HCT116 (cell line): Measurements from ENCODE around the gene MSI2. TPM values are rescaled to one million over a fixed set of nuclear protein-coding genes. Genes with fewer than 3 reads are reported as not detected.

ENCODE experiments used
- ATAC-seq: fragments of 200-7000 bp; cut with Tn5 transposase; 2 replicates; pipeline ENCODE4 v1.9.1; 2020; ENCODE audit warnings: mild to moderate bottlenecking, moderate library complexity
- BruUV-seq: library from RNA; stranded (reverse); fragments of 400-500 nt; replicated peaks from 2 replicates; lab custom pipeline; 2021; lab: Mats Ljungman, UMichigan
- CTCF ChIA-PET: fragments of 300-600 bp; sonication (Branson Sonifier 250); formaldehyde crosslinking; loops from one replicate; lab custom pipeline; 2021; ENCODE audit warnings: antibody characterized with exemption; lab: Charles Lee
- POLR2A ChIA-PET: fragments of 300-600, 350-600 bp; sonication (Branson Sonifier 250); formaldehyde crosslinking; loops from one replicate; lab custom pipeline; 2021; ENCODE audit warnings: antibody characterized with exemption; lab: Charles Lee
- RAD21 ChIA-PET, 2 experiments: fragments of 300-600 bp; sonication (Branson Sonifier 250); formaldehyde crosslinking; loops; one replicate each; lab custom pipeline; 2023; ENCODE audit warnings: low total read pairs in 2 of 2; ENCODE audit not compliant: uncharacterized antibody in 2 of 2, unreplicated experiment in 2 of 2, low non-redundant PET in 1 of 2; lab: Charles Lee
- DNase-seq: peaks from one replicate; pipeline ENCODE4 v3.0.0-alpha.2; 2010; ENCODE audit warnings: low read depth, low spot score
- H2AFZ ChIP-seq: fragments of 200-600 bp; shearing (Covaris generic), sonication (generic); 2 replicates; pipeline ENCODE4 v1.6.1; 2017; ENCODE audit warnings: low read depth, mixed run types, mixed read lengths, antibody characterized with exemption, low read length; ENCODE audit not compliant: poor library complexity, severe bottlenecking
- H3K27ac ChIP-seq: 2 replicates; pipeline ENCODE4 v1.5.1; 2012; ENCODE audit warnings: low read depth, low read length
- H3K27me3 ChIP-seq: fragments of 200-600 bp; sonication (generic); 2 replicates; pipeline ENCODE4 v1.6.1; 2016; ENCODE audit warnings: mixed run types, low read length, mixed read lengths; ENCODE audit not compliant: insufficient read depth
- H3K36me3 ChIP-seq, 2 experiments: fragments of 200-500 bp in 1 of 2; fragments of 200-600 bp in 1 of 2; sonication (Bioruptor generic) in 1 of 2; sonication (generic) in 1 of 2; 2 replicates each; pipeline versions ENCODE4 v1.5.1 to v1.6.1; 2014 to 2016; ENCODE audit warnings: low read length in 2 of 2, inconsistent platforms in 1 of 2, mixed read lengths in 1 of 2, mixed run types in 1 of 2; ENCODE audit not compliant: insufficient read depth in 2 of 2, control insufficient read depth in 1 of 2
- H3K4me1 ChIP-seq, 2 experiments: fragments of 200-600 bp in 1 of 2; sonication (generic) in 1 of 2; 2 replicates each; pipeline versions ENCODE4 v1.5.1 to v1.6.1; 2012 to 2017; ENCODE audit warnings: low read length in 2 of 2, inconsistent platforms in 1 of 2, mild to moderate bottlenecking in 1 of 2, mixed read lengths in 1 of 2, mixed run types in 1 of 2, moderate library complexity in 1 of 2; ENCODE audit not compliant: insufficient read depth in 2 of 2, control insufficient read depth in 1 of 2
- H3K4me2 ChIP-seq: fragments of 200-600 bp; sonication (generic); 2 replicates; pipeline ENCODE4 v1.6.1; 2017; ENCODE audit warnings: mixed run types, low read length, mixed read lengths
- H3K4me3 ChIP-seq, 2 experiments: fragments of 200-600 bp in 1 of 2; sonication (generic) in 1 of 2; replicated peaks in 1 of 2; 2 replicates each; pipeline ENCODE4 v1.5.1; 2011 to 2016; ENCODE audit warnings: low read length in 2 of 2, control low read depth in 1 of 2, low read depth in 1 of 2, mild to moderate bottlenecking in 1 of 2, mixed read lengths in 1 of 2, mixed run types in 1 of 2
- H3K79me2 ChIP-seq: fragments of 200-600 bp; sonication (generic); 2 replicates; pipeline ENCODE4 v1.6.1; 2017; ENCODE audit warnings: mild to moderate bottlenecking, mixed run types, low read length, moderate library complexity, mixed read lengths; ENCODE audit not compliant: insufficient read depth
- H3K9ac ChIP-seq: fragments of 200-600 bp; sonication (generic); 2 replicates; pipeline ENCODE4 v1.6.1; 2016; ENCODE audit warnings: low read length, mixed read lengths
- H3K9me2 ChIP-seq: fragments of 200-600 bp; sonication (generic), shearing (Covaris generic); 2 replicates; pipeline ENCODE4 v1.6.1; 2017; ENCODE audit warnings: mixed run types, mild to moderate bottlenecking, moderate library complexity; ENCODE audit not compliant: insufficient read depth
- H3K9me3 ChIP-seq, 2 experiments: fragments of 200-500 bp in 1 of 2; fragments of 200-600 bp in 1 of 2; sonication (Bioruptor generic) in 1 of 2; sonication (generic) in 1 of 2; 2 replicates each; pipeline ENCODE4 v1.6.1; 2014 to 2017; ENCODE audit warnings: low read length in 2 of 2, mixed read lengths in 2 of 2, inconsistent platforms in 1 of 2, low read depth in 1 of 2, mild to moderate bottlenecking in 1 of 2, mixed run types in 1 of 2, moderate library complexity in 1 of 2; ENCODE audit not compliant: control insufficient read depth in 1 of 2, insufficient read depth in 1 of 2
- H4K20me1 ChIP-seq: fragments of 200-600 bp; sonication (generic), shearing (Covaris generic); 2 replicates; pipeline ENCODE4 v1.6.1; 2017; ENCODE audit warnings: mixed run types, mild to moderate bottlenecking, moderate library complexity; ENCODE audit not compliant: insufficient read depth
- CBX3 ChIP-seq: IDR thresholded peaks from 2 replicates; pipeline ENCODE4 v1.6.1; 2012; ENCODE audit warnings: low read depth
- CEBPB ChIP-seq: IDR thresholded peaks from 2 replicates; pipeline ENCODE4 v1.6.1; 2012; ENCODE audit warnings: low read depth
- EGR1 ChIP-seq: IDR thresholded peaks from 2 replicates; pipeline ENCODE4 v1.6.1; 2012; ENCODE audit warnings: low read depth
- ELF1 ChIP-seq: IDR thresholded peaks from 2 replicates; pipeline ENCODE4 v1.6.1; 2012; ENCODE audit warnings: low read depth, borderline replicate concordance
- EZH2 ChIP-seq: fragments of 200-600 bp; sonication (generic); IDR thresholded peaks from 2 replicates; pipeline ENCODE4 v1.6.1; 2017; ENCODE audit warnings: antibody characterized with exemption, mixed run types
- JUND ChIP-seq: IDR thresholded peaks from 2 replicates; pipeline ENCODE4 v1.6.1; 2012
- RAD21 ChIP-seq: IDR thresholded peaks from 2 replicates; pipeline ENCODE4 v1.6.1; 2012; ENCODE audit warnings: low read depth, mild to moderate bottlenecking
- TCF7L2 ChIP-seq: IDR thresholded peaks from 2 replicates; pipeline ENCODE4 v1.7.0; 2011; ENCODE audit warnings: borderline replicate concordance, inconsistent platforms; ENCODE audit not compliant: insufficient read depth, insufficient read length; ENCODE audit errors: extremely low read depth
- YY1 ChIP-seq: IDR thresholded peaks from 2 replicates; pipeline ENCODE4 v1.6.1; 2011; ENCODE audit warnings: low read length, low read depth, moderate library complexity, mild to moderate bottlenecking; ENCODE audit not compliant: insufficient replicate concordance; ENCODE audit errors: extremely low read depth
- ZNF274 ChIP-seq: fragments of 200-500 bp; sonication (Bioruptor generic); IDR thresholded peaks from 2 replicates; pipeline ENCODE4 v1.6.1; 2014; ENCODE audit warnings: mild to moderate bottlenecking, low read depth, low read length, inconsistent platforms
- intact Hi-C: fragments of 100-400 bp; cut with micrococcal nuclease; formaldehyde crosslinking; loops from 2 replicates; pipeline ENCODE4 v1.10.0; 2022
- total RNA-seq: library from RNA; stranded (reverse); gene quantifications from one replicate; pipeline ENCODE4 v1.2.1, GENCODE V29; 2021; ENCODE audit not compliant: unreplicated experiment
- TF ChIP-seq, protein P1 (sequence below): IDR thresholded peaks from 2 replicates; pipeline ENCODE4 v1.6.1; 2012; ENCODE audit warnings: low read depth
- TF ChIP-seq, protein P2 (sequence below): IDR thresholded peaks from 2 replicates; pipeline ENCODE4 v1.6.1; 2011; ENCODE audit warnings: mild to moderate bottlenecking, low read length, moderate library complexity; ENCODE audit not compliant: insufficient replicate concordance; ENCODE audit errors: extremely low read depth
- TF ChIP-seq, protein P3 (sequence below): IDR thresholded peaks from 2 replicates; pipeline ENCODE4 v1.6.1; 2012
- TF ChIP-seq, protein P4 (sequence below): IDR thresholded peaks from 2 replicates; pipeline ENCODE4 v1.6.1; 2012

The MSI2 gene
- total RNA-seq, 1 experiment from 2014 or later = 137 TPM

DNA sequence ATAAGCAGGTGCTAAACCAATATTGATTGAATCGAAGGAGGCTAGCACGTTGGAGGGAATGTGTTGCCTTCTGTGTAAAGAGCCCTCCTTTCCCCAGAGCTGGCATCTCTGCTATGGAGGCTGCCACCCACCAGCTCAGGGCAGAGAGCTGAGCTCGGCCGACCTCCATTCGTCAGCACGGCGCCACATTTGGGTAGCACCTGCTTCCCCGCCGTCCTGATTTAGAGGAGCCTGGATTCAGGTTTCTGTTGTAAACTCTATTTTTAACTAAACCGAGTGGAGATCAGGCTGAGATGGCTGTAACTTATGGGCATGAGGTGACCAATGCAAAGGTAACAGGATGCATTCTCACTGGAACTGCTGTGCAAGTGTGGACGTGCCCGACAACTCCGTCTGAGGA is 316.3 kb downstream of the MSI2 start:
- H3K4me1 ChIP-seq = peaks cover 0 to 4% of the 10 kb centered on the region in 2 experiments; a peak in 1 of 4 replicates
- no peak for TF ChIP-seq EZH2
- TF ChIP-seq, protein P1, sequence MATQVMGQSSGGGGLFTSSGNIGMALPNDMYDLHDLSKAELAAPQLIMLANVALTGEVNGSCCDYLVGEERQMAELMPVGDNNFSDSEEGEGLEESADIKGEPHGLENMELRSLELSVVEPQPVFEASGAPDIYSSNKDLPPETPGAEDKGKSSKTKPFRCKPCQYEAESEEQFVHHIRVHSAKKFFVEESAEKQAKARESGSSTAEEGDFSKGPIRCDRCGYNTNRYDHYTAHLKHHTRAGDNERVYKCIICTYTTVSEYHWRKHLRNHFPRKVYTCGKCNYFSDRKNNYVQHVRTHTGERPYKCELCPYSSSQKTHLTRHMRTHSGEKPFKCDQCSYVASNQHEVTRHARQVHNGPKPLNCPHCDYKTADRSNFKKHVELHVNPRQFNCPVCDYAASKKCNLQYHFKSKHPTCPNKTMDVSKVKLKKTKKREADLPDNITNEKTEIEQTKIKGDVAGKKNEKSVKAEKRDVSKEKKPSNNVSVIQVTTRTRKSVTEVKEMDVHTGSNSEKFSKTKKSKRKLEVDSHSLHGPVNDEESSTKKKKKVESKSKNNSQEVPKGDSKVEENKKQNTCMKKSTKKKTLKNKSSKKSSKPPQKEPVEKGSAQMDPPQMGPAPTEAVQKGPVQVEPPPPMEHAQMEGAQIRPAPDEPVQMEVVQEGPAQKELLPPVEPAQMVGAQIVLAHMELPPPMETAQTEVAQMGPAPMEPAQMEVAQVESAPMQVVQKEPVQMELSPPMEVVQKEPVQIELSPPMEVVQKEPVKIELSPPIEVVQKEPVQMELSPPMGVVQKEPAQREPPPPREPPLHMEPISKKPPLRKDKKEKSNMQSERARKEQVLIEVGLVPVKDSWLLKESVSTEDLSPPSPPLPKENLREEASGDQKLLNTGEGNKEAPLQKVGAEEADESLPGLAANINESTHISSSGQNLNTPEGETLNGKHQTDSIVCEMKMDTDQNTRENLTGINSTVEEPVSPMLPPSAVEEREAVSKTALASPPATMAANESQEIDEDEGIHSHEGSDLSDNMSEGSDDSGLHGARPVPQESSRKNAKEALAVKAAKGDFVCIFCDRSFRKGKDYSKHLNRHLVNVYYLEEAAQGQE = no peak
- no peak for TF ChIP-seq JUND
- TF ChIP-seq, protein P2, sequence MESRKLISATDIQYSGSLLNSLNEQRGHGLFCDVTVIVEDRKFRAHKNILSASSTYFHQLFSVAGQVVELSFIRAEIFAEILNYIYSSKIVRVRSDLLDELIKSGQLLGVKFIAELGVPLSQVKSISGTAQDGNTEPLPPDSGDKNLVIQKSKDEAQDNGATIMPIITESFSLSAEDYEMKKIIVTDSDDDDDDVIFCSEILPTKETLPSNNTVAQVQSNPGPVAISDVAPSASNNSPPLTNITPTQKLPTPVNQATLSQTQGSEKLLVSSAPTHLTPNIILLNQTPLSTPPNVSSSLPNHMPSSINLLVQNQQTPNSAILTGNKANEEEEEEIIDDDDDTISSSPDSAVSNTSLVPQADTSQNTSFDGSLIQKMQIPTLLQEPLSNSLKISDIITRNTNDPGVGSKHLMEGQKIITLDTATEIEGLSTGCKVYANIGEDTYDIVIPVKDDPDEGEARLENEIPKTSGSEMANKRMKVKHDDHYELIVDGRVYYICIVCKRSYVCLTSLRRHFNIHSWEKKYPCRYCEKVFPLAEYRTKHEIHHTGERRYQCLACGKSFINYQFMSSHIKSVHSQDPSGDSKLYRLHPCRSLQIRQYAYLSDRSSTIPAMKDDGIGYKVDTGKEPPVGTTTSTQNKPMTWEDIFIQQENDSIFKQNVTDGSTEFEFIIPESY = no peak
- TF ChIP-seq TCF7L2 = no peak
- TF ChIP-seq ZNF274 = no peak
- TF ChIP-seq EGR1 = no peak
- TF ChIP-seq ELF1 = no peak
- TF ChIP-seq RAD21 = no peak
- no peak for TF ChIP-seq YY1
- TF ChIP-seq, protein P3, sequence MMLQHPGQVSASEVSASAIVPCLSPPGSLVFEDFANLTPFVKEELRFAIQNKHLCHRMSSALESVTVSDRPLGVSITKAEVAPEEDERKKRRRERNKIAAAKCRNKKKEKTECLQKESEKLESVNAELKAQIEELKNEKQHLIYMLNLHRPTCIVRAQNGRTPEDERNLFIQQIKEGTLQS = no peak
- TF ChIP-seq, protein P4, sequence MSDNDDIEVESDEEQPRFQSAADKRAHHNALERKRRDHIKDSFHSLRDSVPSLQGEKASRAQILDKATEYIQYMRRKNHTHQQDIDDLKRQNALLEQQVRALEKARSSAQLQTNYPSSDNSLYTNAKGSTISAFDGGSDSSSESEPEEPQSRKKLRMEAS = no peak
- no peak for TF ChIP-seq CBX3
- no peak for TF ChIP-seq CEBPB
- TF ChIP-seq, all 23 proteins: peak for 0
- BruUV-seq = no TSS peak
- Histone ChIP-seq H3K4me3 (no peak overlapping the region), H3K4me2 (no peak overlapping the region), H3K27me3 (no peaks in the 10 kb centered on the region), H3K9me2 (no peaks in the 10 kb centered on the region), H4K20me1 (no peaks in the 10 kb centered on the region), H3K79me2 (no peaks in the 10 kb centered on the region), H3K9me3 (no peaks in the 10 kb centered on the region), H3K9ac (no peak overlapping the region), H3K27ac (no peak overlapping the region), H2AFZ (no peak overlapping the region), H3K36me3 (no peaks in the 10 kb centered on the region)
- RAD21 ChIA-PET = no interaction called here
- intact Hi-C loops = no loop called here
- ATAC-seq (no peak), DNase-seq (no peak)
- CTCF ChIA-PET = no interaction called here
- POLR2A ChIA-PET = no interaction called here
